ENCODE data around the gene LHFPL3. TPM values are rescaled to one million over a fixed set of nuclear protein-coding genes. Genes with fewer than 3 reads are reported as not detected.

The LHFPL3 gene
- polyA plus RNA-seq, 1 donor = not detected

- DNase-seq = no peak
Observed at GRCh38 chr7:104371216-104371979, 43.0 kb downstream of the LHFPL3 start.

- DNase-seq = no peak
Observed at GRCh38 chr7:104371980-104372357, 43.6 kb downstream of the LHFPL3 start.

GRCh38 chr7:104382616-104383015, 54.2 kb downstream of the LHFPL3 start:
- DNase-seq = no peak

GRCh38 chr7:104386943-104387342, 58.5 kb downstream of the LHFPL3 start:
- DNase-seq = no peak

GRCh38 chr7:104388222-104388621, 59.8 kb downstream of the LHFPL3 start:
- DNase-seq = no peak

- no peak for DNase-seq
Observed at GRCh38 chr7:104395162-104395561, 66.8 kb downstream of the LHFPL3 start.

GRCh38 chr7:104397442-104397841, 69.0 kb downstream of the LHFPL3 start:
- DNase-seq = no peak

GRCh38 chr7:104408371-104408770, 80.0 kb downstream of the LHFPL3 start:
- DNase-seq = no peak

GRCh38 chr7:104410742-104411141, 82.3 kb downstream of the LHFPL3 start:
- no peak for DNase-seq

GRCh38 chr7:104412911-104413310, 84.5 kb downstream of the LHFPL3 start:
- no peak for DNase-seq

GRCh38 chr7:104414216-104414615, 85.8 kb downstream of the LHFPL3 start:
- no peak for DNase-seq

GRCh38 chr7:104415700-104416099, 87.3 kb downstream of the LHFPL3 start:
- no peak for DNase-seq

- DNase-seq = no peak
Observed at GRCh38 chr7:104416866-104417393, 88.5 kb downstream of the LHFPL3 start.

- DNase-seq = no peak
Observed at GRCh38 chr7:104431930-104432329, 103.5 kb downstream of the LHFPL3 start.

- DNase-seq = no peak
Observed at GRCh38 chr7:104434129-104434528, 105.7 kb downstream of the LHFPL3 start.

- no peak for DNase-seq
Observed at GRCh38 chr7:104442481-104442880, 114.1 kb downstream of the LHFPL3 start.

- DNase-seq = no peak
Observed at GRCh38 chr7:104444017-104444416, 115.6 kb downstream of the LHFPL3 start.

GRCh38 chr7:104445393-104445792, 117.0 kb downstream of the LHFPL3 start:
- DNase-seq = no peak

GRCh38 chr7:104450861-104451260, 122.5 kb downstream of the LHFPL3 start:
- DNase-seq = no peak

- no peak for DNase-seq
Observed at GRCh38 chr7:104453190-104453589, 124.8 kb downstream of the LHFPL3 start.

GRCh38 chr7:104458875-104459274, 130.5 kb downstream of the LHFPL3 start:
- DNase-seq = no peak

- DNase-seq = no peak
Observed at GRCh38 chr7:104469166-104469820, 140.9 kb downstream of the LHFPL3 start.

GRCh38 chr7:104480529-104480928, 152.1 kb downstream of the LHFPL3 start:
- no peak for DNase-seq
